ENCODE measurements around the gene STXBP1.

DNA sequence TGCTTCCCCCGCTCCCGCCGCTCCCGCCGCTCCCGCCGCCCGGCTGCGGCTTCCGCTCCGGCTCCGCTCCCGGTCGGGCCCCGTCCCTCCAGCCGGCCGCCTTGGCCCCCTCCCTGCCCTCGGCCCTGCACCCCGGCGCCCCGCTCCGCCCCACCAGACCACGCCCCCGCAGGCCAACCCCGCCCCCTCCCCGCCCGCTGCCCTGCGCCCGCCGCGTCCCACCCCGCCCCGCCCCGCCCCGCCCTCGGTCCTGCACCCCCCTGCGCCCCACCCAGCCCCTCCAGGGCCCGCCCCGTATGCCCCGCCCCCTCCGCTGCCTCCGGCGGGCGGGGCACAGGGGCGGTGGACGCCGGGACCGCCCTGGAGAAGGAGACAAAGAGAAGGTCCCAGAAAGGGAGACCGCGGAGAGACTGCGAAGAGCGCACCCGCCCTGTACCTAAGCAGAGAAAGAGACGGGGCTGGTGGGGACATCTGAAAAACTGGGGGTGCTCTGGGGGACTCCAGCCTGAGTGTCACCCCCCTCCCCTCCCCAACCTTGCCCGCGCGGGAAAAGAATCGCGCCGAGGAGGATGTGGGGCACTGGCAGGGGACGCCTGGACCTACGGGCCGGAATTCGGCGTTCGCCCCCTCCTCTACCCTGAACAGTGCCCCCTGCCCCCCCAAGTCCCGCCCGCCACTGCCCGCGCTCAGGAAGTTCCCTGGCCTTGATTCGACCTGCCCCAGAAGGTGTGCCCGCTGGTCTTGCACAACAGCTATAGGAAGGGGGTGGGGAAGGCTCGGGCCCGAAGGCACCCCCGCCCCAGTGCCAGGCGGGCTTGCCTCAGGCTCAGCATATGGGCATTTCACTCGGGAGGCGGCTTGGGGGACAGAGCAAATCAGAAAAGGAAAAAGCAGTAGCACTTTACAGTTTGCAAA is 42.8 kb upstream of the STXBP1 start:
- TF ChIP-seq, protein P1, sequence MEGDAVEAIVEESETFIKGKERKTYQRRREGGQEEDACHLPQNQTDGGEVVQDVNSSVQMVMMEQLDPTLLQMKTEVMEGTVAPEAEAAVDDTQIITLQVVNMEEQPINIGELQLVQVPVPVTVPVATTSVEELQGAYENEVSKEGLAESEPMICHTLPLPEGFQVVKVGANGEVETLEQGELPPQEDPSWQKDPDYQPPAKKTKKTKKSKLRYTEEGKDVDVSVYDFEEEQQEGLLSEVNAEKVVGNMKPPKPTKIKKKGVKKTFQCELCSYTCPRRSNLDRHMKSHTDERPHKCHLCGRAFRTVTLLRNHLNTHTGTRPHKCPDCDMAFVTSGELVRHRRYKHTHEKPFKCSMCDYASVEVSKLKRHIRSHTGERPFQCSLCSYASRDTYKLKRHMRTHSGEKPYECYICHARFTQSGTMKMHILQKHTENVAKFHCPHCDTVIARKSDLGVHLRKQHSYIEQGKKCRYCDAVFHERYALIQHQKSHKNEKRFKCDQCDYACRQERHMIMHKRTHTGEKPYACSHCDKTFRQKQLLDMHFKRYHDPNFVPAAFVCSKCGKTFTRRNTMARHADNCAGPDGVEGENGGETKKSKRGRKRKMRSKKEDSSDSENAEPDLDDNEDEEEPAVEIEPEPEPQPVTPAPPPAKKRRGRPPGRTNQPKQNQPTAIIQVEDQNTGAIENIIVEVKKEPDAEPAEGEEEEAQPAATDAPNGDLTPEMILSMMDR (IDR thresholded peaks at IDR 0.05; ENCODE audit: low read depth, low read length, poor library complexity, severe bottlenecking), result no peak
- no peak for TF ChIP-seq EZH2phosphoT487 (IDR thresholded peaks at IDR 0.05; ENCODE audit: borderline replicate concordance, low read length)
